Measurements from ENCODE around the gene FBXW7. TPM values are rescaled to one million over a fixed set of nuclear protein-coding genes. Genes with fewer than 3 reads are reported as not detected.

The FBXW7 gene
- total RNA-seq, 1 experiment from 2014 or later, result 33.5 TPM

DNA sequence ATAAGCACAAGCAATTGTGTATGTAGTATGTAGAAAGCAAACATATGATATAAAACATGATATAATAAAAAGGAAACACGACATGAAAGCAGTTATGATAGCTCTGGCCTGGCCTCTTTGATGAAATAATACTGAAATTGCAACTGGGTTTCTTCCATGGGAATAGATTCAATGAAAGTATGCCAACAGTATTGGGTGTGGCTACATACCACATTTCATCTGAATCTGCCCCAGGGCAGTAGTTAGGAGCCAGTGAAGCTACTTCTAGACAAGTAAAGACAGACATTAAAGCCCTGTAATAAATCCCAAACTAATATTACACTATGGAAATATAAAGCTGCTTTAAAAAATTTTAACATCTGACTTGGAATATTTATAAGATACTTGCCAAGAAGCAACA, 207.3 kb downstream of the FBXW7 start:
- POLR2A ChIA-PET (ENCODE audit: low non-redundant PET), result no interaction called here
- Histone ChIP-seq H3K27ac (ENCODE audit: low read depth, low read length, poor library complexity, severe bottlenecking) (no peak overlapping the region), H3K36me3 (ENCODE audit: insufficient read depth, low read length, poor library complexity, severe bottlenecking) (peaks cover 21% of the 10 kb centered on the region), H3K4me3 (ENCODE audit: low read depth, low read length, poor library complexity, severe bottlenecking) (no peak overlapping the region), H3K27me3 (replicated peaks; ENCODE audit: insufficient read depth, low read depth, low read length, poor library complexity) (no peaks in the 10 kb centered on the region), H3K9me3 (ENCODE audit: low read depth, low read length, poor library complexity, severe bottlenecking) (no peaks in the 10 kb centered on the region), H3K4me1 (ENCODE audit: insufficient read depth, low read length, poor library complexity, severe bottlenecking) (peaks cover 19% of the 10 kb centered on the region)
- intact Hi-C loops (cut with micrococcal nuclease; ENCODE audit: unreplicated experiment), result no loop called here
- no TSS peak for BruUV-seq (replicated peaks)
- no peak for TF ChIP-seq EZH2 (IDR thresholded peaks at IDR 0.05; ENCODE audit: borderline replicate concordance, low read depth, low read length, poor library complexity, severe bottlenecking)
- TF ChIP-seq, protein P1, sequence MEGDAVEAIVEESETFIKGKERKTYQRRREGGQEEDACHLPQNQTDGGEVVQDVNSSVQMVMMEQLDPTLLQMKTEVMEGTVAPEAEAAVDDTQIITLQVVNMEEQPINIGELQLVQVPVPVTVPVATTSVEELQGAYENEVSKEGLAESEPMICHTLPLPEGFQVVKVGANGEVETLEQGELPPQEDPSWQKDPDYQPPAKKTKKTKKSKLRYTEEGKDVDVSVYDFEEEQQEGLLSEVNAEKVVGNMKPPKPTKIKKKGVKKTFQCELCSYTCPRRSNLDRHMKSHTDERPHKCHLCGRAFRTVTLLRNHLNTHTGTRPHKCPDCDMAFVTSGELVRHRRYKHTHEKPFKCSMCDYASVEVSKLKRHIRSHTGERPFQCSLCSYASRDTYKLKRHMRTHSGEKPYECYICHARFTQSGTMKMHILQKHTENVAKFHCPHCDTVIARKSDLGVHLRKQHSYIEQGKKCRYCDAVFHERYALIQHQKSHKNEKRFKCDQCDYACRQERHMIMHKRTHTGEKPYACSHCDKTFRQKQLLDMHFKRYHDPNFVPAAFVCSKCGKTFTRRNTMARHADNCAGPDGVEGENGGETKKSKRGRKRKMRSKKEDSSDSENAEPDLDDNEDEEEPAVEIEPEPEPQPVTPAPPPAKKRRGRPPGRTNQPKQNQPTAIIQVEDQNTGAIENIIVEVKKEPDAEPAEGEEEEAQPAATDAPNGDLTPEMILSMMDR (conservative IDR thresholded peaks at IDR 0.05; ENCODE audit: low read depth, low read length), result no peak
- no peak for DNase-seq (ENCODE audit: low spot score)
- CTCF ChIA-PET, result no interaction called here

DNA sequence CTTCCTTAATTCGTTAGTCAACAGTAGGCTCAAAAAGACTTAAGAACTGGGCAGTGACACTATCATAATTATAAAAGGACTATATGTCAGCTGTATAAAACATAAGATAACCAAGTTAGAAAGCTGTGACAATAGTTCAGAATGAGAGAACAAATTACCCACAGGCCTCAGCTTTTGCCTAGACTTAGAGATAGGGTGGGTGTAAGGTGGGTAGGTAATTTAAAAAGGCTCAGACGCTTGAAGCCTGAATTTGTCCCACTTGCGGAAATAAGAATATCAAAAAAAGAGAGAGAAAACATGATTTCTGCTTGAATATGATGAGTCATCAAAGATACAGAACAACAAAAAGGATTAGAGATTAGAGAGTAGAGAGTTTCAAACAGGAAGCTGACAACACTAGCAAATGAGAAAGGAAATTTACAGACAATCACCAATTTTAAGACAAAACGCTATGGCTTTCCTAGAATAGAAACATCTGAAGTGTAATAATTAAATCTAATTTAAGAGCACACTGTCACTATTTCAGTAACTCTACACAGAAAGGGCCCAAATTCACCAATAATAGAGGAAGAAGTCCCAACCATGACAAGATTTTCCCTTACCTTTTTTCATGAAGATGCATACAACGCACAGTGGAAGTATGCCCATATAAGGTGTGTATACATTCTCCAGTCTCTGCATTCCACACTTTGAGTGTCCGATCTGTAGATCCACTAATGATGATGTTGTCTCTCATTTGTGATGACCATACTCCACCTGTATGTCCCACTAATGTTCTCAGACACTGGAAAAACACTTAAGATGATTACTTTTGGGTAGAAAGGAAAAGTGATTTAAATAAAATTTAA, 208.1 kb downstream of the FBXW7 start:
- Histone ChIP-seq H3K4me1 (ENCODE audit: insufficient read depth, low read length, poor library complexity, severe bottlenecking) (peaks cover 19% of the 10 kb centered on the region), H3K9me3 (ENCODE audit: low read depth, low read length, poor library complexity, severe bottlenecking) (no peaks in the 10 kb centered on the region), H3K4me3 (ENCODE audit: low read depth, low read length, poor library complexity, severe bottlenecking) (no peak overlapping the region), H3K27ac (ENCODE audit: low read depth, low read length, poor library complexity, severe bottlenecking) (peak overlapping the region; percentile 43), H3K27me3 (replicated peaks; ENCODE audit: insufficient read depth, low read depth, low read length, poor library complexity) (no peaks in the 10 kb centered on the region), H3K36me3 (ENCODE audit: insufficient read depth, low read length, poor library complexity, severe bottlenecking) (peaks cover 24% of the 10 kb centered on the region)
- TF ChIP-seq EZH2 (IDR thresholded peaks at IDR 0.05; ENCODE audit: borderline replicate concordance, low read depth, low read length, poor library complexity, severe bottlenecking), result no peak
- TF ChIP-seq, protein P1 (conservative IDR thresholded peaks at IDR 0.05; ENCODE audit: low read depth, low read length), result no peak
- intact Hi-C loops (cut with micrococcal nuclease; ENCODE audit: unreplicated experiment), result no loop called here
- peak; percentile 40 for DNase-seq (ENCODE audit: low spot score)
- CTCF ChIA-PET, result no interaction called here
- POLR2A ChIA-PET (ENCODE audit: low non-redundant PET), result no interaction called here
- no TSS peak for BruUV-seq (replicated peaks)

DNA sequence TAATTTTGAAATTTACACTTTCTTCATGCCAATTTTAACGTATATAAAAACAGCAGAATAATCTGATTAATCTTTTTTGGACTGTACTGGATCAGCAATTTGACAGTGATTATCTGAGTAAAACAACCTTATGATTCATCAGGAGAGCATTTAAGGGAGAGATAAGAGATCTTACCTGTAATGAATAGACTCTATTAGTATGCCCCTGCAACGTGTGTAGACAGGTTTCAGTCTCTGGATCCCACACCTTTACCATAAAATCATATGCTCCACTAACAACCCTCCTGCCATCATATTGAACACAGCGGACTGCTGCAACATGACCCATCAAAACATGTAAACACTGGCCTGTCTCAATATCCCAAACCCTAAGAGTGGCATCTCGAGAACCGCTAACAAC, 210.1 kb downstream of the FBXW7 start:
- Histone ChIP-seq H3K36me3 (ENCODE audit: insufficient read depth, low read length, poor library complexity, severe bottlenecking) (peaks cover 32% of the 10 kb centered on the region), H3K4me3 (ENCODE audit: low read depth, low read length, poor library complexity, severe bottlenecking) (no peak overlapping the region), H3K9me3 (ENCODE audit: low read depth, low read length, poor library complexity, severe bottlenecking) (no peaks in the 10 kb centered on the region), H3K27ac (ENCODE audit: low read depth, low read length, poor library complexity, severe bottlenecking) (no peak overlapping the region), H3K27me3 (replicated peaks; ENCODE audit: insufficient read depth, low read depth, low read length, poor library complexity) (no peaks in the 10 kb centered on the region), H3K4me1 (ENCODE audit: insufficient read depth, low read length, poor library complexity, severe bottlenecking) (peaks cover 19% of the 10 kb centered on the region)
- no peak for TF ChIP-seq EZH2 (IDR thresholded peaks at IDR 0.05; ENCODE audit: borderline replicate concordance, low read depth, low read length, poor library complexity, severe bottlenecking)
- TF ChIP-seq, protein P1 (conservative IDR thresholded peaks at IDR 0.05; ENCODE audit: low read depth, low read length), result no peak
- BruUV-seq (replicated peaks), result no TSS peak
- ChIA-PET CTCF (no interaction called here), POLR2A (ENCODE audit: low non-redundant PET) (no interaction called here)
- intact Hi-C loops (cut with micrococcal nuclease; ENCODE audit: unreplicated experiment), result no loop called here
- DNase-seq (ENCODE audit: low spot score), result no peak
